GM18951 (cell line): ENCODE results near the gene MAP3K1.

Experiments used
- POLR2A ChIP-seq: IDR thresholded peaks from 4 replicates; pipeline ENCODE4 v1.6.1; 2011; ENCODE audit warnings: mild to moderate bottlenecking; ENCODE audit not compliant: insufficient read length, insufficient read depth; ENCODE audit errors: extremely low read depth
- in situ Hi-C: fragments of 300-500 bp; cut with MboI; formaldehyde crosslinking; loops from one replicate; pipeline ENCODE4 v1.12.0; 2022; ENCODE audit warnings: low sequenced_read_pairs, mixed read lengths, inconsistent platforms; ENCODE audit not compliant: unreplicated experiment

The MAP3K1 gene

DNA sequence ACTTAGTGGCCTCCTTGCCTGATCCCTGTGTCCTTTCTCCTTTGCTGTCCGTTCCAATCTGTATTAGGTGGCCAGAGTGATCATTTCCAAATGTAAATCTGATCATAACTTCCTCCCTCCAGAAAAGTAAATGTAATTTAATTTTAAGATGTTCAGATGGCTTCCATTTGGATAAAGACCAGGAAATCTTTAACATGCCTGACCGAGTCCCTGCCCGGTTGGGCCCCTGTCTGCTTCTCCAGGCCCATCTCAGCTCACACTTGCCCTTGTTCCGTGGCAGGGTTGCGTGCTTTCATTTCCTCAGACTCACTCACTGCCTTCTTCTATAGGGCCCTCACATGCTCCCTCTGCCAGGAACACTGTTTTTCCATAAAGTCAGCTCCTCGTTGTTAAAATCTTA is 7.6 kb downstream of the MAP3K1 start:
- in situ Hi-C loops = no loop called here
- TF ChIP-seq POLR2A = no peak

DNA sequence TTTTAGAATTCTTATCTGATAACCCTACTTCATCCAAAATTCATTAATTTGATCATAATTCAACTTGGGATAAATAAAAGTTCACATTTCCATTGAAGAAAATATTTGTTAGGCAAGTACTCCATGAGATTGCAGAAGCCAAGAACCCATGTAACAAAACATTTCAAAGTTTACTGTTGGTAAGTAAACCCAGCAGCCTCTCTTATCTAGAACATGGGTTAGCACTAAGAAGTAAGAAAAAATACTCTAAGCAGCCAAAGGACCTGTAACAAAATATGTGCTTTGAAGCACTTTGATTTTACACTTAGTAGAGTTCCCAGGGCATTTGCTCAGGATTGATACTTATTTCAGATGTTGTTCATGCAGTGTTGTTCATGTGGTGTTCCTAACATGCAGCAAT is 8.7 kb downstream of the MAP3K1 start:
- no peak for TF ChIP-seq POLR2A
- in situ Hi-C loops = no loop called here

DNA sequence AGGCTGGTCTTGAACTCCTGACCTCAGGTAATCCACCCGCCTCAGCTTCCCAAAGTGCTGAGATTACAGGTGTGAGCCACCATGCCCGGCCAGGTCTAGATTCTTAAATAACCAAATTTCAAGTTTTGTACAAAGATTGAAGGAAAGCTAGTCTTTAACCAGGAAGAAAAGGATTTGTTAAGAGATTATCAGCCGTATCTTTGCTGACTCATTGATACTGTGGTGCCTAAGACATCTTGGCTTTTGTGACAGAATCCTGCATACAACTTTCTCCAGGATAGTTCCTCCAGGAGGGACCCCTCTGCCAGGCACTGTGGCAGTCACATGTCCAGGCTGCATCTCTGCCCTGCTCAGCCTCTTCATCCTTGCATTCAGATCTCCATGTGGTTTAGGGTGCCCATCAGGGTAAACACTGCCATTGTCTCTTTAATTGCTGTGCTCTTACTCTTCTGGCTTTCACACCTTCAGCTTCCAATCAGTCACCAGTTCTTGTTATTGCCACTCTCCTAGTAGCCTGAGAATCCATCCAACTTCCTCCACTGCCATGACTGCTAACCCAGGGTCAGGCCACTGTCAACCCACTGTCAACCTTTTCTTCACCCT is 10.0 kb downstream of the MAP3K1 start:
- no peak for TF ChIP-seq POLR2A
- in situ Hi-C loops = loop anchor here (25.0 kb wide), 1 partner anchor 888 kb away; no protein-coding TSS in a partner anchor

DNA sequence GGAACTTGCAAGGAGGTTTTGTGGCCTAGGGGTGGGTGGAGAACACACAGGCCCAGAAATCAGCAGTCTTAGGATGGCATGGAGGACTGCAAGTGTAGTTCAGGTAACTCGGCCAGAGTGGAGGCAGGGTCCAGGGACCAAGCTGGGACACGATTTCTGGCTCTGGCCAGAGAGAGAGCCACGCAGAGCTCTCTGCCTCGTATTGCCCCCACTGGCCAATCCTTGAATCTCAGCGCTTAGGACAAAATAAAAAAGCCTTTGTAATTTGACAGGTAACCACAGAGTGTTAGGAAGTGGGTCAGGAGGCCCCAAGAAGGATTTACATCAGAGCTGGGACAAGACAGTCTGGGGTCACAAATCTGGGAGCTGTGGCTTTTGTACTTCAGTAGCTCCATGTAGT is 11.7 kb downstream of the MAP3K1 start:
- in situ Hi-C loops = loop anchor here (25.0 kb wide), 1 partner anchor 890 kb away; no protein-coding TSS in a partner anchor
- no peak for TF ChIP-seq POLR2A

DNA sequence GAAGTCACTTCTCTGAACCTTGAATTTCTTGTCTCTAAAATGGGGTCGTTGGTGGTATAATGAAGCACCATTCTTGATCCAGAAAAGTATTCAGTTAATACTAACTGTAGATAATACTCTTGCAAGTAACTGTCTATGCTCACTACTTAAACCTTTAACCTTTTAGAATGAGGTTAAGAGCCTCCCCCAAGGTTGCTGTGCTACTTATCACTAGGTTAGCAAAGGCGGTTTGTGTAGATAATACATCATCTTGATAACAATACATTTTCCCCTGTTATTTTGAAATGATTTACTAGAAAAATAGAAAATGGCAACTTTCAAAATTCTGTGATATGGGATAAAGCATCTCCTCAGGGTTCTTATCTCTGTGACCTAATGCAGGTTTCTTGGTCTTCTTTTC is 12.6 kb downstream of the MAP3K1 start:
- TF ChIP-seq POLR2A = no peak
- in situ Hi-C loops = loop anchor here (25.0 kb wide), 1 partner anchor 891 kb away; no protein-coding TSS in a partner anchor

DNA sequence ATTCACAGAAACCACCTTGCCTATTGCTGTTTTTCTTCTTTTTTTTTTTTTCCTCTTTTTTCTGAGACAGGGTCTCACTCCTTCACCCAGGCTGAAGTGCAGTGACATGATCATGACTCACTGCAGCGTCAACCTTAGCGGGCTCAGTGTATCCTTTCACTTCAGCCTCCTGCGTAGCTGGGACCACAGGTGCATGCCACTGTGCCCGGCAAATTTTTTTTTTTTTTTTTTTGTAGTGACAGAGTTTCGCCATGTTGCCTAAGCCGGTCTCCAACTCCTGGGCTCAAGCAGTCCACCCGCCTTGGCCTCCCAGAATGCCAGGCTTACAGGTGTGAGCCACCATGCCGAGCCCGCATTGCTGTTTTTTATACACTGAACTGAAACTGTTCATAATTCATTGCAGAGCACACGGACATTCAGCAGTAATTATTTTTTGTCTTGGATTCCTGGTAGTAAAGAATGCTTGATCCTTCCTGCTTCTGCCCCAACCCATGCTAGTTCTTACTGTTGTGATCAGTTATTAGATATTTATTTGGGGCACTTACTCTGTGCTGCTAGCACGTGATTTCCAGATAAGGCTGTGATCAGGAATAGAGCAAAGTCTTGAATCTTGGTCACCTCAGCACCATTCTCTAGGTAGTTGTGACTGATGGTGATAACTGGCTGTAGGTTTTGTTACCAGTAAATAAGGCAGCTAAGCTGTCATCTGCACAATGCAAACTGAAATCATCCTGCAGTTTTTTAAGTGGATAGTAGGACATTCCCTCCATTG is 14.0 kb downstream of the MAP3K1 start:
- no peak for TF ChIP-seq POLR2A
- in situ Hi-C loops = loop anchor here (25.0 kb wide), 1 partner anchor 892 kb away; no protein-coding TSS in a partner anchor

DNA sequence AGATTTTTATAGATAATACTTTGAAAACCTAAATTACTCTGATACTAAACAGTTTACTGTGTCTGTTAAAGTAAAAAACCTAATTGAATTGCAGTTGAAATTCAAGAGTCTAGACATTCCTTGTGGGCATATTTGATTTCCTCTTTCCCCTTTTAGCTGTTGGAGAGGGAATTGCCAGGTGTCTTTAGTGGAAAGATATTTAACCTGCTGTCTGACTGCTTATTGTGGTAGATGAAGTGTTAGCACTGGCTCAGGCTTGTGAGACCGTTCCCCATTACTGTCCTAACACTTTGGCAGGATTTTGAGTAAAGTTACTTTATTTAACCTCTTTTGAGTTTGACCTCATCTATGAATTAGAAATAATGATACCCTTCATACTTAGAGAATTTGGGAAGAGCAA is 16.4 kb downstream of the MAP3K1 start:
- no peak for TF ChIP-seq POLR2A
- in situ Hi-C loops = loop anchor here (25.0 kb wide), 1 partner anchor 894 kb away; no protein-coding TSS in a partner anchor

DNA sequence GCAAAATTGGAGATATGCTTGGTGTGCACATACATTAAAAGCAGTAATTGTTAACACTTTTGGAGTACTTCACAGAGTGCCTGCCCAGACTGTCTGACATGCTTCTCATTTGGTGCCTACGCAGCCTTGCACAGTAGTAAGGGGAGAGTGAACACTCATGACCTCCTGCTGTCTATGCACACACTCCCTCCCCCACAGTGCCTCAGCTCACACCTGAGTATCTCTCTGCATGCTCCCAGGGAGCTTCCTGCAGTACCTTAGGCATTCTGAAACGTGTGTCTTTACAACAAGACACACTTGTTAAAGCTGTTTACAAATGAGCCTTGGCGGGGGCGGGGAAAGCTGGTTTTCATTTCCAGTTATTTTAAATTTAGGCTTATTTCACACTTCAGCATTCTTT is 18.0 kb downstream of the MAP3K1 start:
- no peak for TF ChIP-seq POLR2A
- in situ Hi-C loops = loop anchor here (25.0 kb wide), 1 partner anchor 896 kb away; no protein-coding TSS in a partner anchor

DNA sequence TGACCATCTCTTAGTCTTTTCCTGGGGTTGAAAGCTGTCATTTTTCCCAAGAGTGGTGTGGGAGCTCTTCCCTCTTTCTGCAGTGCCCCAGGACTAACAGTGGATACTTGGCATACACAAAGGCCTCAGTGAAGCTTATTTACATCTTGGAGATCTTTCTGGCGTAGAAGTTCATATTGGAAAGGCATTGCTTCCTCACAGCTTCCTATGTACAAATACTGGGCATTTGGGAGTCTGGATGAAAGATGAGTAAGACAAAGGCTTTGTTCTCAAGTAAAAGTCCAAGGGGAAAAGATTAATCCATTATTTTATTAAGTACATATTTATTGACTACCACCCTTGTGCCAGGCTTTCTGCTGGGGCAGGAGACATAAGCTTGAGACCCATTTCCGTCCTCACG is 22.0 kb downstream of the MAP3K1 start:
- in situ Hi-C loops = loop anchor here (5.0 to 25.0 kb wide), 2 partner anchors 565 to 900 kb away; no protein-coding TSS in a partner anchor
- no peak for TF ChIP-seq POLR2A

DNA sequence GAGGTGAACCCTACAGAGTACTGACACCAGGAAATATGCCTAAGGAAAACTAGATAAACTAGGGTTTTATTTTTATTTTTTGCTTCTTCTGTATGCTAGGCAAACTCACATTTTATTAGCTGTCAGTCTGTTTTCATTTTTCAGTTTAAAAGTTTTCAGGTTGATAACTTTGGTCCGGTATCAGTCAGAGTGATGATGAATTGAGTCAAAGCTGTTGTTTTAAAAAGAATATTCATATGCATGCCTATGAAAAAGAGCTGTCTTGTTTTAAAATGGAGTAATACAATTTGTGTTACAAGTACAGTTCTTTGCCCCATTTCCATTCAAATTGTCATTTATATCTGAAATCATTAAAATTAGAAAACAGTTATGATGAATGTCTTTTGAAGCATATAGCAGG is 22.6 kb downstream of the MAP3K1 start:
- in situ Hi-C loops = loop anchor here (5.0 to 25.0 kb wide), 2 partner anchors 566 to 901 kb away; no protein-coding TSS in a partner anchor
- no peak for TF ChIP-seq POLR2A

DNA sequence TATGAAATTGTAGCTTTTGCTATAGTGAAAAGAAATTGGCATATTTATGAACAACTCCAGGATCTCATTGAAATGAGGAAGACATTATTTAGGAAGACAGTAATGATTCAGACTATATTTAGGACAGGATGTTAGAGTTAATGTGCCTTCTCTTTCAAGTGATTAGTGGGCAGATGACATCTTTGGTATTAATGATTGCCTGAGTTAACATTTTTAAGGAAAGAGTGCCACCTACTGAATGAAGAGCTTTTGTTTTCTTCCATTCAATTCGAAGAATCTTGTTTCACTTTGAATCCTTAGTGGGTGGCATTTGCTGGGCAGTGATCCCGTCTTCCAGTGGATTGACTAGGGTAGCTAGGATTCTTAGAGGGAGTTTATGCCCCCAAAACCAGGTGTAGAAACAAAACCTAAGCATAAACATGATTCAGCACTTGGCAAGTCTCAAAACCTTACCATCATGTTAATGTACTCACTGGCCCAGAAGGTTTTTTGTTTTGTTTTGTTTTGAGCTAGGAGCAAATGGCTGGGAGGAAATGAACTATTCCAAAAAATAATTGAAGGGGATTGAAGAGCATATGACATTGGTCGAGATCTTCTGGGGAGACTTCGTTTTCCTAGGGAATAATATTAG is 23.2 kb downstream of the MAP3K1 start:
- no peak for TF ChIP-seq POLR2A
- in situ Hi-C loops = loop anchor here (5.0 to 25.0 kb wide), 2 partner anchors 566 to 901 kb away; no protein-coding TSS in a partner anchor

DNA sequence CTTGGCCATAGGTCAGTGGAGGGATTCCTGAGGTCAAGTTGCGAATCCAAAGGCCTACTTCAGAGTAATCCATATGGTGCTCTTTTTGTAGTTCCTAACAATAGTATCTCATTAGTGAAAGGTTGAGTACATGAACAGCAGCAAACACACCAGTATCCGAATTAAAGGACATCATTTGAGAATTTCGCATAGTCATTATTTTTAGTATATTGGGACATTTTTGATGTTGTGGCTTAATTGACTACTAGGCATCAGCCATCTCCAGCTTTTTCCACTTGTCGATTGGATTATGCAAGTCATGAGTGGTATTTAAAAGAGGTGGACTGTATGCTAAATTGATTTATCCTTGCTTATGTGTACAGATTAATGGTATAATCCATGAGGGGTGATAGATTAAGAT is 23.7 kb downstream of the MAP3K1 start:
- in situ Hi-C loops = loop anchor here (5.0 to 25.0 kb wide), 2 partner anchors 567 to 902 kb away; no protein-coding TSS in a partner anchor
- TF ChIP-seq POLR2A = no peak

DNA sequence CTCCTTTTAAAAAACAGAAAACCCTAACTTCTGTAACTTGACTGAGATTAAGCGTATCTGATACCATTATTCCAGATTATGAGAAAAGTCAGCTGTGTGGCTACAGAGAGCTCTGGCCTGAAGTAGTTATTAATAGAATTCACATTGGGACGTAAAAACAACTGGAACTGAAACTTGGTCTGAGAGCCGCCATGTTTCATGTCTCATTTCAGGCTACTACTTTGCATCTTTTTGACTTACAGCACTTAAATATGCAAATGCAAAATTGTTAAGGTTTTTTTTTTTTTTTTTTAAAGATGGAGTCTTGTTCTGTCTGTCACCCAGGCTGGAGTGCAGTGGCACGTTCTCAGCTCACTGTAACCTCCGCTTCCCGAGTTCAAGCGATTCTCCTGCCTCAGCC is 25.2 kb downstream of the MAP3K1 start:
- in situ Hi-C loops = loop anchor here (25.0 kb wide), 1 partner anchor 903 kb away; no protein-coding TSS in a partner anchor

More for the DNA sequence above, 25.2 kb downstream of the MAP3K1 start:
- TF ChIP-seq POLR2A = no peak
